ENCODE data around the gene ALPK3.

ALPK3 gene

GRCh38 chr15:84847382-84847781, 30.2 kb downstream of the ALPK3 start:
- DNase-seq, result no peak

DNA sequence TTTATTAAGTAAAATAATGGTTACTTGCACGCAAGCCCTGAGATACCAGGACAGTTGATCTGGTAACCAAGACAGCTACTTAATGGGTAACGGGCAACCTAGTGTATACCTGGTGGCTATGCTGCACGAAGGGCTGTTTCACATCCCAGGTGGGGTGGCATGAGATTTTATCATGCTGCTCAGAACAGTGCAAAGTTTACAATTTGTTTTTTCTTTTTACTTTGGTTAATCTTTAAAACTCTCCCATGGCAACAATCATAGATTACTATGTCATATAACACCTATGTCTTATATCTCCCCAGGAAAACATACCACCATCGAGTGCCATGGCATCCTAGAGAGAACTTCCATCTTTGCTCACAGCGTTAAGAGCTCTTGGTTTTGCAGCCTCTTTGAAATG, 35.1 kb downstream of the ALPK3 start:
- no peak for DNase-seq

DNA sequence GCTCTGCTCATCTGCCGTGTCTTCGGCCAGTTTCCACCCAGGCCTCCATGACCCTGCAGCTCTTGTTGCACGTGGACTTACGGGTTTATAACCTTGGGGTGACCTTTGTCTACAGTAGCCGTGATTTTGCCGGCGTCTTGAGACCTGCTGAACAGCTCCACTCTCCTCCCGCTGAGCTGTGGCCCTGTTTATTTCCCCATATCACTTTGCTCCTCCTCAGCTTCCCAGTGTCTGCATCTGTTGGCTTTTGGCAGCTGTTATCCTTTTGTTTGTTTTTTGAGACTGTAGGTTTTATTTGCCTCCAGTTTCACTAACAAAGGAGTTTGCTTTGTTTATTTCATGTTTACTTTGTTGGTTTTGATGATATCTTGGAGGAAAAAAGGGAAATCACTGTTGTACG, 38.0 kb downstream of the ALPK3 start:
- DNase-seq, result no peak

- DNase-seq, result no peak
Measured at GRCh38 chr15:84855765-84856164, 38.6 kb downstream of the ALPK3 start.

- DNase-seq, result no peak
Measured at GRCh38 chr15:84856731-84857417, 39.7 kb downstream of the ALPK3 start.

GRCh38 chr15:84857418-84858004, 40.4 kb downstream of the ALPK3 start:
- DNase-seq, result no peak

DNA sequence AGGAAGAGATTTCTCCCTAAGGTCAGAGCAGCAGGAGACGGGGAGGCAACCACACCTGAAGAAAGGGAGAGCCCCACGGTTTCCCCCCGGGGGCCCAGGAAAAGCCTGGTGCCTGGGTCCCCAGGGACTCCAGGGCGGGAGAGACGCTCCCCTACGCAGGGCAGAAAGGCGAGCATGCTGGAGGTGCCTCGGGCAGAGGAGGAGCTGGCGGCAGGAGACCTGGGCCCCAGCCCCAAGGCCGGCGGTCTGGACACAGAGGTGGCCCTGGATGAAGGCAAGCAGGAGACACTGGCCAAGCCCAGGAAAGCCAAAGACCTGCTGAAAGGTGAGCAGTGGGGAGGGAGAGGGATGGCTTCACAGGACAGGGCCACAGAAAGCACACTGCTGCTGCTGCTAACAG, 41.1 kb downstream of the ALPK3 start:
- no peak for DNase-seq

DNA sequence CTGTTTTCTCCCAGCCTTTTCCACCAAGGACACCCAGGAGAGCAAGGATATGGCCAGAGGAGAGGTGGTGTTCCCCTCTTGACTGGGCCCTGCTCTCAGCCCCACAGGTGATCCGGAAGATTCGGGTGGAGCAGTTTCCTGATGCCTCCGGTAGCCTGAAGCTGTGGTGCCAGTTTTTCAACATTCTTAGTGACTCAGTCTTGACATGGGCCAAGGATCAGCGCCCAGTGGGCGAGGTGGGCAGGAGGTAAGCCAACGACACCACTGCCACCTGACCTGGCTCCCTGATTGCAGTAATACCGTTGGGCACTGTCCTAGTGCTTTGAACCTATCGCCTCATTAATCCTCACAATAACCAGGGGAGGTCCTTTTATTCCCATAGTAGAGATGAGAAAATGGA, 42.0 kb downstream of the ALPK3 start:
- no peak for DNase-seq

- DNase-seq, result no peak
Measured at GRCh38 chr15:84859651-84860050, 42.5 kb downstream of the ALPK3 start.

DNA sequence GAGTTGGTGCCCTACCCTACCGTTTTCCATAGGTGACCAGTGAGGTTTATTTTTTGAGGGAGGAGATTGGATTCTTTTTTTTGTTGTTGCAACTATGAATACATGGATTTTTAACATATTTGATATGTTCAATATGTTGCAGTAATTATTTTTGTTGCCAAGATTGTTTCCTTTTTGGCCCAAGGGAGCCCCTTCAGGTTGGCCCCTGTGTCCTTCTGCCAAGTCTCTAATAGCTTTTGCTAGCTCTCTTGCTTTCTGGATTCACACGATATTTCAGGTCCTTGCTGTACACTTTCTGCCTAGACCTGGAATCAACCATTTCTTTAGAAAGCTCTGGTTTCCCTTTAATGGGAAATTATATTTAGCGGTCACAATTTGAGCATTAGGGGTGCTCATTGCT, 44.6 kb downstream of the ALPK3 start:
- DNase-seq, result no peak

DNA sequence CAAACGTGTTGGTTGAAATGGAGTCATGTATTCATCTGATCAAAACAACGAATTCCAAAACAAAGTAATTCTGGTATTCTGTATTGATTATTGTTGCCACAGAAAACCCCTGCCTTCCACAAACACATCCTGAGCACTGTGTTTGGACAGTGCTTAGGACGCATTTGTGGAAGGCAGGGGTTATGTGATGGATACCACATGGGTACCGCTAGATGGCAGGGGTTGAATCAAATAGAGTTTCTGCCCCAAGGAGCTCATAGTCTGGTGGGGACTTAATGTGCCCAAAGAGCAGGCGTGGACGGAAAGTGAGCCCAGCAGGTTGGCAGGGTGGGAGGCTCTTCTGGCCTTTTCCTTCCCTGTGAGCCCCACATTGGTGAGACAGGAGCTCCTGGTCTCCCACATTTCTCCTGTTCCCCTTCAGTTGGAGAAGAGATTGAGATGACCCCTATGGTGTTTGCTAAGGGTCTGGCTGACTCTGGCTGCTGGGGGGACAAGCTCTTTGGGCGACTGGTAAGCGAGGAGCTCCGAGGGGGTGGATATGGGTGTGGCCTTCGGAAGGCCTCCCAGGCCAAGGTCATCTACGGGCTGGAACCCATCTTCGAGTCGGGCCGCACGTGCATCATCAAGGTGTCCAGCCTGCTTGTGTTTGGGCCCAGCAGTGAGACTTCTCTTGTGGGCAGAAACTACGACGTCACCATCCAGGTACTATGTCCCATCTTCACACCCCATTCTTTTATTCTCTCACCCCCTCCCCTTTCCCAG, 45.2 kb downstream of the ALPK3 start:
- no peak for DNase-seq

DNA sequence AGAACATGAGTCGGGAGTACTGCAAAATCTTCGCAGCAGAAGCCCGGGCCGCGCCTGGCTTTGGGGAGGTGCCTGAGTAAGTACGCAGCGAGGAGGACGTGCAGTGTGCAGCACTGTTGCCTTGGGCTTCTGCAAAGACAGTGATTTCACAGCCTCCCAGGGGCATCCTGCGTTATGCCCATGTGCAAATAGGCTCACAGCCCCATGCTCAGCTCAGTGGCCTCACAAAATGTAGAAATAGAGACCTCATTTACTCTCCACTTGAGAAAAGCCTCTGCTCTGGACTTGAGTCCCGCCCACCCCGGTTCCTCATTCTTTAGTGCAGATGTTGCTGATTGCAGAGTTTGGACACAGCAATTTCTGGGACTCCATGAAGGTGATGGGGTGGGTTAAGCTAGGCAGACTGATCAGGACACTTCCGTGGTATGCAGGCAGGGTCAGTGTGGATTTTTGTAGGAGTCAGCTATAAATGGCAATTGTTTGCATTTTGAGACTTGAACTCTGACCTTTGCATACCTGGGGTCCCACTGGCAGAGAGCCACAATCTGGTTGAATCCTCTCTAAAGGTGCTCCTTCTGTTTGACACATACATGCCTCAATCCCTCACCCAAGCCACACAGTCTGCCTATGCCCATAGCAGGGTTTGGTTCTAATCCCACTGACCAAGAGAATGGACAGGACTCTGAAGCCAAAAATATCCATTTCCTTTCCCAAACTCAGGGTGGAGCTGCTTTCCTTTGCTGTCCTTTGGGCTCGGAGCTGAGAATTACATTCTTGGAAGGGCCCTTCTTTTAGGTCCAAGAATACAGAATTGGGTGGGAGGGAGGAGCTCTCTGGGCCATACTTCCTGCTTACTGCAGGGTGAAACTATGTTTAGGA, 46.6 kb downstream of the ALPK3 start:
- DNase-seq, result no peak

DNA sequence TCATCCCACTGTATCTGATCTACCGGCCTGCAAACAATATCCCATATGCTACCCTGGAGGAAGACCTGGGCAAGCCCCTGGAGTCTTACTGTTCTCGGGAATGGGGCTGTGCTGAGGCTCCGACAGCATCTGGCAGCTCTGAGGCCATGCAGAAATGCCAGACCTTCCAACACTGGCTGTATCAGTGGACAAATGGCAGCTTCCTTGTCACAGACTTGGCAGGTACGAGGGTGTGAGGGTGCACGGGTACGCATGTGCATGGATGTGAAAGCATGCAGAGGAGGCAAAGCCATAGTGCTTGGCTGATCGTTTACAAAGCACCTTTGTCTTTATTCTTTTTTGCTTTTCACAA, 47.3 kb downstream of the ALPK3 start:
- DNase-seq, result no peak

DNA sequence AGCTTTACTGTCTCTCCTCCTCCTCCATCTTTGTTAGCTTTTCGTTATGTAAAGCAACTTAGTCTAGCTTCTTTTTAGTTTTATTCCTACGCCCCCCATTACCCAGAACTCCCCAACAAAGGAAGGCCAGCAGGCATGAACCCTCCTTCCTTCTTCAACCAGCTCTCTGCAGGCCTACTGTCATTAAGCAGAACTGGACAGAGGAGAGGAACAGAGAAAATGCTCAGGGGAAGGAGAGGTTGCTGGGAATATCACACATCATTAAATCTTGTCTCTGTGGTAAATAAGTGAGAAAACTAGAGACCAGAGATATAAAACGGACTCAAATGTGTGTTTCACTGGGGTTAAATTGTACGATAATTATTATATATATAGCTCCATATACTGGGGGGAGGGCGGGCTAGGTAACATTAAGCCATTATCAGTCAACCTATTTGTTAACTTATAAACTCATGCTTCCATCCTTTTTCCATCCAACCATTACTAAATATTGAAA, 48.0 kb downstream of the ALPK3 start:
- DNase-seq, result no peak

DNA sequence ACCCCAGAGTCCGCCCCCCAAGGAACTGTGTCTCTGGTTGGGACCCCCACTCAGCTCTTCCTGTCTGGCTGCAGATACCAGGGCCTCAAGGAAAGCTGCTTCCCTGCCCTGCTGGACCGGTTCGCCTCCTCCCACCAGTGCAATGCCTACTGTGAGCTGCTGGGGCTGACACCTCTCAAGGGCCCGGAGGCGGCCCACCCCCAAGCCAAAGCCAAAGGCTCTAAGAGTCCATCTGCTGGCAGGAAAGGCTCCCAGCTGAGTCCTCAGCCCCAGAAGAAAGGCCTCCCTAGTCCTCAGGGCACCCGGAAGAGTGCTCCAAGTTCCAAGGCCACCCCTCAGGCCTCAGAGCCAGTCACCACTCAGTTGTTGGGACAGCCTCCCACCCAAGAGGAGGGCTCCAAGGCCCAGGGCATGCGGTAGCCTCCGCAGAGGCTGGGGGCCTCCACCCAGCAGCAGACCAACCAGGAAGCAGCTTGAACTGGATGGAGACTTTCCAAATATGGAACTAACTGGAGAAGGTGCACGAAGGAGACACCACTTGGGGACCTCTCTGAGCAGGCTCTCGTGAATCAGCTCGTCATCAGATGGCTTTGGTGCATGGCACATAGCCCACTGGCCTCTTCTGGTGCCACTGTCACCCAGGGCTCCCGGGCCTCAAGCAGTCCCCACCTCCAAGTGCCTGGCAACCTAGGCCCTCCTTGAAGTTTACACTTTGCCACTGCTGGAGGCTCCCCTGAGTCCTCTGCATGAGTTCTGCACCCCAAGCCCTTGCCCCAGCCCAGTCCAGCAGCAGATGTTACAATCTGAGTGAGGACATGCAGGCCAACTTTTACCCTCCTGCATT, 51.1 kb downstream of the ALPK3 start:
- no peak for DNase-seq

DNA sequence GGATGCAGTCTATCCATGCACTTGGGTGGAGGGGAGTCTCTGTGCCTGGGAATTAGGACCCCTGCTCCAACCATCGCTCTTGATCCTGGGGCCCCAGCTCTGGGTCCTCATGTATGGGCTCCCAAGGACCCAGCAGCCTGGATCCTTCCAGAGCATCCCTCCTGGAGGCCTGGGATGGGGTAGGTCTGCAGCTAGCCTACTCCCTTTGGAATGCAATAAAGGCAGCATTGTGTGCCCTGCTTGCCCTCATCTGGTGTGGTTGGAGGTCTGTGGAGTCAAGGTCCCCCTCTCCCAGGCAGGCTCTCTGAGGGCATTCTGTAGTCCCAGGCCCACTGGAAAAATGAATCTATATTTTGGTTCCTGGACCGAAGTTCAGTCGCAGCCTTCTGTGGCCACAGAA, 52.4 kb downstream of the ALPK3 start:
- no peak for DNase-seq

DNA sequence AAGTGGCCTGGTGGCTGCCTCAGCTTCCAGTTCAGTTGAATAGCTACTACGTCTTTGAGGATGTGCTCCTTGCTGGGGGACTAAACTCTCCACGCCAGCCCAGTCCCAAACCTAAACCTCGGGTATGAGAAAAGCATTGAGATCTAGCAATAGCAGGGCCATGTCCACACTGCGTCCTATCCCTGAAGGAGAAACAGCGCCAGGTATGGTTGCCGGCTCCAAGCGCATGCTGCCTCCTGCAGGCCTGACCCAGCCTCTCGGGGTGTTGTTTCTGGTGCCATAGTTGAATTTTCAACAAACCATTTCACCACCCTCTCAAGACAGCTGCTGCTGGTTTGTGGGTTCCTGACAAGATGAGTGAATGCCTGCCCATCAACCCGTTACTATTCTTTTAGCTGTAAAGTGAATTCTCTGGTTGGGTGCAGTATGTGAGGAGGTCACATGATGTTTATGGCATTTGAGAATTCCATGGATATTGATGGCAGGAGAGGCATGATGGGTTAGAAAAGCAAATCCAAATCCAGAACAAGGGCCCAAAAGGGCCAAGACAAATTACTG, 54.4 kb downstream of the ALPK3 start:
- DNase-seq, result no peak

GRCh38 chr15:84872009-84872910, 55.1 kb downstream of the ALPK3 start:
- no peak for DNase-seq

GRCh38 chr15:84873997-84874396, 56.8 kb downstream of the ALPK3 start:
- DNase-seq, result no peak

GRCh38 chr15:84874981-84875699, 58.0 kb downstream of the ALPK3 start:
- DNase-seq, result no peak
